Chondrocyte (in vitro differentiated cells): ENCODE data around the gene SYTL3. TPM values are rescaled to one million over a fixed set of nuclear protein-coding genes. Genes with fewer than 3 reads are reported as not detected.

Source experiments
- DNase-seq: peaks from one replicate; pipeline ENCODE4 v3.0.0; 2021; ENCODE audit warnings: mixed read lengths, low spot score
- H3K27ac Mint-ChIP-seq: one replicate; pipeline ENCODE4 v1.8.0; 2021; ENCODE audit warnings: mild to moderate bottlenecking, moderate library complexity, mixed read lengths; ENCODE audit not compliant: unreplicated experiment
- H3K27me3 Mint-ChIP-seq: 2 replicates; pipeline ENCODE4 v1.8.0; 2021; ENCODE audit warnings: low read depth, mixed read lengths
- H3K36me3 Mint-ChIP-seq: 2 replicates; pipeline ENCODE4 v1.8.0; 2021; ENCODE audit warnings: low read depth, mixed read lengths
- H3K4me1 Mint-ChIP-seq: 2 replicates; pipeline ENCODE4 v1.8.0; 2021; ENCODE audit warnings: low read depth, mild to moderate bottlenecking, mixed read lengths
- H3K4me3 Mint-ChIP-seq: one replicate; pipeline ENCODE4 v1.8.0; 2021; ENCODE audit warnings: mild to moderate bottlenecking, moderate library complexity, mixed read lengths; ENCODE audit not compliant: unreplicated experiment
- H3K9me3 Mint-ChIP-seq: 2 replicates; pipeline ENCODE4 v1.8.0; 2021; ENCODE audit warnings: low read depth, mixed read lengths
- total RNA-seq: library from RNA; stranded (reverse); gene quantifications from 3 replicates; pipeline ENCODE4 v1.2.1, GENCODE V29; 2021
- TF ChIP-seq, protein P1 (sequence below): fragments of 200-600 bp; sonication (generic); IDR thresholded peaks from 2 replicates; pipeline ENCODE4 v1.5.0; 2021; ENCODE audit warnings: antibody characterized with exemption, mild to moderate bottlenecking, moderate library complexity

The SYTL3 gene
- total RNA-seq, 1 donor from 2014 or later: 1.4 TPM

DNA sequence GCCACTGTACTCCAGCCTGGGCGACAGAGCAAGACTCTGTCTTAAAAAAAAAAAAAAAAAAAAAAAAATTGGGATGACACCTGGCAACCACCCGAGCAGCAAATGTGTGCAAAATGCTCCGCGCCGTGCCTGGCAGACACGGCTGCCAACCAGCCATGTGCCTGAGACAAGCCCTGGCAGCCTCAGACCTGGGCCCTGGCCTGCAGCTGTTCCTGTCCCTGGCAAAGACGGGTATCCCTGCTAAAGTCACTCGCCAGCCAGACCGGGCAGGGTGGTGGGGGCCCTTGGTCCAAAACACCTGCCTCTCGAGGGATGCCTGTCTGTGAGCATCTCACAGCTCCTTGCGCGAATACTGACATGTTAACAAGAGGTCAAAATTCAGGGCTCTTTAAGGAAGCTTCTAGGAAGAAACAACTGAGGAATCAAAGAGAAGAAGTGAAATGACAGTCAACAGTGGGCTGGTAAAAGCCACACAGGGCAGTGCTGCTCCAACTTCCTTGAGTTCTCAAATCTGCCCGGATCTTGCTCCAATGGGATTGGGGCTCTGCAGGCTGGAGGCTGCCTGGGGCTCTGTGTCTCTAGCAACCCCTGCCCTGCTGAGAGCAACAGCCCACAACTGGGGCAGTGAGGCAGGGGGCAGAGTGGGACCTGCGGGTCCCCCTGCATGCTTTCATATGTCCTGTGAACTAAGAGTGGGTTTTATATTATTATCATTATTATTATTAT, 53.4 kb downstream of the SYTL3 start:
- no peaks in the 10 kb centered on the region for H3K9me3 Mint-ChIP-seq
- H3K4me3 Mint-ChIP-seq: no peak overlapping the region
- TF ChIP-seq, protein P1, sequence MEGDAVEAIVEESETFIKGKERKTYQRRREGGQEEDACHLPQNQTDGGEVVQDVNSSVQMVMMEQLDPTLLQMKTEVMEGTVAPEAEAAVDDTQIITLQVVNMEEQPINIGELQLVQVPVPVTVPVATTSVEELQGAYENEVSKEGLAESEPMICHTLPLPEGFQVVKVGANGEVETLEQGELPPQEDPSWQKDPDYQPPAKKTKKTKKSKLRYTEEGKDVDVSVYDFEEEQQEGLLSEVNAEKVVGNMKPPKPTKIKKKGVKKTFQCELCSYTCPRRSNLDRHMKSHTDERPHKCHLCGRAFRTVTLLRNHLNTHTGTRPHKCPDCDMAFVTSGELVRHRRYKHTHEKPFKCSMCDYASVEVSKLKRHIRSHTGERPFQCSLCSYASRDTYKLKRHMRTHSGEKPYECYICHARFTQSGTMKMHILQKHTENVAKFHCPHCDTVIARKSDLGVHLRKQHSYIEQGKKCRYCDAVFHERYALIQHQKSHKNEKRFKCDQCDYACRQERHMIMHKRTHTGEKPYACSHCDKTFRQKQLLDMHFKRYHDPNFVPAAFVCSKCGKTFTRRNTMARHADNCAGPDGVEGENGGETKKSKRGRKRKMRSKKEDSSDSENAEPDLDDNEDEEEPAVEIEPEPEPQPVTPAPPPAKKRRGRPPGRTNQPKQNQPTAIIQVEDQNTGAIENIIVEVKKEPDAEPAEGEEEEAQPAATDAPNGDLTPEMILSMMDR: no peak
- no peaks in the 10 kb centered on the region for H3K27me3 Mint-ChIP-seq
- peaks cover 31% of the 10 kb centered on the region for H3K4me1 Mint-ChIP-seq
- H3K27ac Mint-ChIP-seq: no peak overlapping the region
- H3K36me3 Mint-ChIP-seq: no peaks in the 10 kb centered on the region
- DNase-seq: no peak

DNA sequence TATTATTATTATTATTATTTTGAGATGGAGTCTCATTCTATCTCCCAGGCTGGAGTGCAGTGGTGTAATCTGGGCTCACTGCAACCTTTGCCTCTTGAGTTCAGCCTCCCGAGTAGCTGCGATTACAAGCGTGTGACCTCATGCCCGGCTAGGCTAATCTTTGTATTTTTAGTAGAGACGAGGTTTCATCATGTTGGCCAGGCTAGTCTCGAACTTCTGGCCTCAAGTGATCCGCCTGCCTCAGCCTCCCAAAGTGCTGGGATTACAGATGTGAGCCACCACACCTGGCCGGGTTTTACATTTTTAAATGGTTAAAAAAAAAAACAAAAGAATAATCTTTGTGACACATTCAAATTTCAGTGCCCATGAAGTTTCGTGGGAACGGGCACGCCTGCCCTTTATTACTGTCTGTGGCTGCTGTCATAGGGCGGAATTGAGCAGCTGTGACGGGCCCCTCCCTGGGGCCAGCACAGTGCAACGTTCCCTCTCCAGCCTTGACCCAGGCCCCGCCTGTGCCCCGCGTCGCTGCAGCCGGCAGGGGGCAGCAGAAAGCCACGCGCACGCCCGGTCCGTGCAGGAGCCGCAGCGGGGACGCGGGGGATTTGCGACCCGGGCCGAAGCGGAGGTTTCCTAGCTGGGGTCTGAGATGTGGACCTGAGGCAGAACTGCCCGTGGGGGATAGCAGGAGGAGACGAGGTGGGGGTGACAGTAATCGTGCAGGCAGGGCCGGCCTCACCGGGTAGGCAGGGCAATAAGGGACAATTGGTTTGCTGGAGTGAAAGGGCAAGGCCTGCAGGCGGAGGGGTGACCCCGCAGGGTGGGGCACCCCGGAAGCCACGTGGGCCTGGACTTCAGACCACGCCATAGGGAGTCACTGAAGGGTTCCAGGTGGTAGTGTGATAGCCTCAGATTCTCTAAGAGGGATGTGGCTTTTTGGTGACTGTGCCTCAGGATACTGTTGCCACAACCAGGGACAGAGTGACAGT, 54.3 kb downstream of the SYTL3 start:
- TF ChIP-seq, protein P1: peak; percentile 100
- H3K4me1 Mint-ChIP-seq: peaks cover 36% of the 10 kb centered on the region
- H3K4me3 Mint-ChIP-seq: peak overlapping the region; percentile 79
- H3K36me3 Mint-ChIP-seq: no peaks in the 10 kb centered on the region
- H3K27me3 Mint-ChIP-seq: no peaks in the 10 kb centered on the region
- DNase-seq: no peak
- no peaks in the 10 kb centered on the region for H3K9me3 Mint-ChIP-seq
- H3K27ac Mint-ChIP-seq: no peak overlapping the region

DNA sequence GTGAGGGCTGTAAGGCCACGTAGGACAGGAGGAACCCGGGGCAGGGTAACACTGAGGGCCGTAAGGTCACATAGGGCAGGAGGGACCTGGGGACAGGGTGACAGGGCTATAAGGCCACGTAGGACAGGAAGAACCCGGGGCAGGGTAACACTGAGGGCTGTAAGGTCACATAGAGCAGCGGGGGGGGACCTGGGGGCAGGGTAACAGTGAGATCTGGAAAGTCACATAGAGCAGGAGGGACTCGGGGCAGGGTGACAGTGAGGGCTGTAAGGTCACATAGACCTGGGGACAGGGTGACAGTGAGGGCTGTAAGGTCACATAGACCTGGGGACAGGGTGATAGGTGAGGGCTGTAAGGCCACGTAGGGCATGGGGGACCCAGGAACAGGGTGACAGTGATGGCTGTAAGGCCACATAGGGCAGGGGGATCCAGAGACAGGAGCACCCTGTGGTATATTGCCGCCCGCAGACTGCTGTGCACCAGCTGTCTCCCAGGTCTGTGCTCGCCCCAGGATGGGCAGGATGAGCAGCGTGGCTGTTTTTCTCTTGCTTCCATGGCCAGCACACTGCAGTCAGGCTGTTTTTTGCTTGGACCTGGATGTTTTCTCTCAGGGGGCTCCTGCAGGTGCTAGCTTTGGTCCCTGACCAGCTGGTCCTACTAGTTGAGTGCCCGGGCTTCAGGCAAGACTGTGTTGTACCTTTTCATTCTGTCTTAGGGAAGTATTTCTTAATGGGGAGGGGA, 55.7 kb downstream of the SYTL3 start:
- DNase-seq: no peak
- Mint-ChIP-seq H3K27ac (no peak overlapping the region), H3K4me3 (no peak overlapping the region), H3K4me1 (peaks cover 36% of the 10 kb centered on the region), H3K27me3 (no peaks in the 10 kb centered on the region), H3K9me3 (no peaks in the 10 kb centered on the region), H3K36me3 (no peaks in the 10 kb centered on the region)
- TF ChIP-seq, protein P1: no peak

DNA sequence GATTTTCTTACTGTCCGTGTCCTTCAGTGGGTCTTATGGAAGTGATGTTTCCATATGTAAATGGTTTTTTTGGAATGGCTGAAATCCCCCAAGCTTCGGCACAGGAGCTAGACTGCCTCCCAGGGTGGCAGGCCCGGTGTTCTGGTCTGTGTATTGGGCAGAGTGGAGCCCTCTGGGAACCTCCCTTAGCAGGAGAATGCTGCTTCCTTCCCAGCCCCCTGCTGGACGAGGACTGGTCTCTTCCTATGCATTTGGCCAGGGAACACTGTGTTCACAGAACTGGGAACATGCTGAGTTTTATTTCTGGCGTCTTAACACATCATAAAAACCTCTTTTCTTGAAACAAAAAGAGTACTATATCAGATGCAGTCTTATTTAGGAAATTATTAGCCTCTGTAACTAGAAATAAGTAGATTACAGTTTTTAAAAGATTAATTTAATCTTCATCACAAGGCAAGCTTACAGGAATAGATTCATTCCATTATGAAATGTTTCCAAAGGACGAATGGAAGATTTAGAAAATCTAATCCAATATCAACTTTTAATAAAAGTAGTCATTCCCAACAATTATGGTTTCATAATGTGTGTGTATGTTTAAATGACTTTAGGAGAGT, 56.6 kb downstream of the SYTL3 start:
- H3K36me3 Mint-ChIP-seq: no peaks in the 10 kb centered on the region
- H3K4me3 Mint-ChIP-seq: no peak overlapping the region
- no peaks in the 10 kb centered on the region for H3K9me3 Mint-ChIP-seq
- H3K27ac Mint-ChIP-seq: peak overlapping the region; percentile 77
- TF ChIP-seq, protein P1: peak; percentile 79
- H3K27me3 Mint-ChIP-seq: no peaks in the 10 kb centered on the region
- peaks cover 36% of the 10 kb centered on the region for H3K4me1 Mint-ChIP-seq
- DNase-seq: no peak
